PC-3 (cell line): ENCODE measurements around the gene TRIM71. TPM values are rescaled to one million over a fixed set of nuclear protein-coding genes. Genes with fewer than 3 reads are reported as not detected.
A peak's percentile ranks its signal among the peaks of the same experiment; 100 is the strongest.

Experiments
- ATAC-seq: fragments of 200-7000 bp; cut with Tn5 transposase; 2 replicates; pipeline ENCODE4 v1.9.1; 2020; ENCODE audit warnings: mild to moderate bottlenecking, moderate library complexity
- Bru-seq: library from RNA; stranded (reverse); fragments of 400-500 nt; gene quantifications from one replicate; lab custom pipeline; 2021; lab: Mats Ljungman, UMichigan
- BruChase-seq, 2 experiments: library from RNA; stranded (reverse); fragments of 400-500 nt; gene quantifications; one replicate each; lab custom pipeline; 2021; lab: Mats Ljungman, UMichigan
- BruUV-seq: library from RNA; stranded (reverse); fragments of 400-500 nt; replicated peaks from 2 replicates; lab custom pipeline; 2021; lab: Mats Ljungman, UMichigan
- CTCF ChIA-PET: fragments of 300-600 bp; sonication (Branson Sonifier 250); formaldehyde crosslinking; loops from one replicate; lab custom pipeline; 2022; ENCODE audit warnings: antibody characterized with exemption; lab: Charles Lee
- POLR2A ChIA-PET: fragments of 300-600 bp; sonication (Branson Sonifier 250); formaldehyde crosslinking; loops from one replicate; lab custom pipeline; 2022; ENCODE audit warnings: antibody characterized with exemption; ENCODE audit not compliant: unreplicated experiment; lab: Charles Lee
- DNase-seq: peaks from one replicate; pipeline ENCODE4 v3.0.0-alpha.2; 2015
- H2AFZ ChIP-seq: fragments of 300-600 bp; sonication (generic); 2 replicates; pipeline ENCODE4 v1.6.0; 2016; ENCODE audit warnings: antibody characterized with exemption, low read length
- H3F3A ChIP-seq: fragments of 300-600 bp; sonication (generic); one replicate; pipeline ENCODE4 v1.6.0; 2017; ENCODE audit warnings: antibody characterized with exemption, low read length, control low read depth, mild to moderate bottlenecking; ENCODE audit not compliant: unreplicated experiment
- H3K27ac ChIP-seq: fragments of 300-600 bp; sonication (generic); 2 replicates; pipeline ENCODE4 v1.5.1; 2016; ENCODE audit warnings: mild to moderate bottlenecking, low read length
- H3K27me3 ChIP-seq: fragments of 300-600 bp; sonication (generic); 2 replicates; pipeline ENCODE4 v1.6.1; 2016; ENCODE audit warnings: low read length, mixed read lengths
- H3K36me3 ChIP-seq: fragments of 300-600 bp; sonication (generic); 2 replicates; pipeline ENCODE4 v1.6.1; 2016; ENCODE audit warnings: low read depth, mixed run types, low read length, mixed read lengths
- H3K4me1 ChIP-seq: fragments of 300-600 bp; sonication (generic); 2 replicates; pipeline ENCODE4 v1.5.1; 2016; ENCODE audit warnings: low read length; ENCODE audit not compliant: insufficient read depth
- H3K4me2 ChIP-seq: fragments of 300-600 bp; sonication (generic); 2 replicates; pipeline ENCODE4 v1.6.0; 2016; ENCODE audit warnings: low read length
- H3K4me3 ChIP-seq: fragments of 300-600 bp; sonication (generic); 2 replicates; pipeline ENCODE4 v1.5.1; 2016; ENCODE audit warnings: mild to moderate bottlenecking, low read length, mixed read lengths
- H3K79me2 ChIP-seq: fragments of 300-600 bp; sonication (generic); 2 replicates; pipeline ENCODE4 v1.6.1; 2017; ENCODE audit warnings: low read length, mixed read lengths
- H3K9ac ChIP-seq: fragments of 300-600 bp; sonication (generic); 2 replicates; pipeline ENCODE4 v1.6.0; 2016; ENCODE audit warnings: mild to moderate bottlenecking, low read length
- H3K9me2 ChIP-seq: fragments of 300-600 bp; sonication (generic); replicated peaks from 2 replicates; pipeline ENCODE4 v1.6.1; 2016; ENCODE audit warnings: mixed run types, low read length, mixed read lengths
- H3K9me3 ChIP-seq: fragments of 300-600 bp; sonication (generic); 2 replicates; pipeline ENCODE4 v1.6.1; 2016; ENCODE audit warnings: low read length, mixed read lengths
- H4K20me1 ChIP-seq: fragments of 300-600 bp; sonication (generic); 2 replicates; pipeline ENCODE4 v1.6.1; 2016; ENCODE audit warnings: low read length, mixed read lengths
- EZH2 ChIP-seq: fragments of 300-600 bp; sonication (generic); IDR thresholded peaks from one replicate; pipeline ENCODE4 v1.6.1; 2017; ENCODE audit warnings: antibody characterized with exemption, mild to moderate bottlenecking, low read length; ENCODE audit not compliant: unreplicated experiment
- EZH2phosphoT487 ChIP-seq: fragments of 300-600 bp; sonication (generic); IDR thresholded peaks from 2 replicates; pipeline ENCODE4 v1.6.1; 2018; ENCODE audit warnings: mild to moderate bottlenecking, antibody characterized with exemption, low read length, borderline replicate concordance
- intact Hi-C: fragments of 100-400 bp; cut with micrococcal nuclease; formaldehyde crosslinking; loops from 2 replicates; pipeline ENCODE4 v1.9.0; 2023
- long read RNA-seq: library from polyadenylated mRNA; unstranded; transcript quantifications from one replicate; pipeline ENCODE4 v2.0.0, GENCODE V29; 2021; ENCODE audit not compliant: unreplicated experiment
- total RNA-seq: library from RNA; depleted of rRNA; stranded (reverse); fragments of >200 nt; gene quantifications from 2 replicates; pipeline ENCODE4 v1.2.3, GENCODE V29; 2014; rRNA removed
- TF ChIP-seq, protein P1 (sequence below): fragments of 300-600 bp; sonication (generic); conservative IDR thresholded peaks from 2 replicates; pipeline ENCODE4 v1.5.1; 2017; ENCODE audit warnings: antibody characterized with exemption, low read depth, mild to moderate bottlenecking, low read length

The TRIM71 gene
- total RNA-seq (0.11 and 0.17 TPM in 2 replicates), Bru-seq, nascent RNA (percentile 36 among the genes with signal in this experiment), BruChase-seq, experiment 1, labeled RNA remaining after a 6-hour chase (percentile 44 among the genes with signal in this experiment), BruChase-seq, experiment 2, labeled RNA remaining after a 2-hour chase (percentile 48 among the genes with signal in this experiment)
- long read RNA-seq, full-length matches to known transcripts = 1 of 1 reads
- long read RNA-seq, partial matches to known transcripts = 0 of 1 reads
- long read RNA-seq, other reads (novel, unspliced or antisense) = 0 of 1 reads

DNA sequence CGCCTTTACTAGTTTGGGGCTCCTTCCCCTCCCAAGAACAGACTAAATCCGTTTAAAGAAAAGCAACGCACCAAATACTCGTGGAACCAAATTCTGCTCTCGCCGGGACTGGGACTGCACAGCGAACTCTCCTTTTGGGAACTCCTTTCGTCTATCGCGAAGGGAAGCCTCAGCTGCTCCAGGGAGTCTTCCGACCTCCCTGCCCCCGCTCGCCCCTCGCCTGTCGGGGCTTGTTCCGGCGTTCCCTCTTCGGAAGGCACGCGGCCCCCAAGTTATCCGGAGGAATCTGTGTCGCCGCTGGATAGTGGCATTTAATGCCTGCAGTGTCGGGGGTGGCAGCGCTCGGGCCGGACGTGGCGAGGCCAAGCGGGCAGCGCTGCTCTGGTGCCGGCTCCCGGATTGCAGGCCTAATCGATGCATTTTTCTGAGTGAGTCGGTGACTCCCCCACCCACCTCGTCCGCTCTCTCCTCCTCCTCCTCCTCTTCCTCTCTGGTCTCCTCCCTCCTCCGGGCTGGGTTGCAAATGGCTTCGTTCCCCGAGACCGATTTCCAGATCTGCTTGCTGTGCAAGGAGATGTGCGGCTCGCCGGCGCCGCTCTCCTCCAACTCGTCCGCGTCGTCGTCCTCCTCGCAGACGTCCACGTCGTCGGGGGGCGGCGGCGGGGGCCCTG lies at the start of gene TRIM71:
Gene TRIM71 (plus strand): TSS at position 440 of the 671 bp plus-strand sequence. CDS start 84 bp downstream, at position 524.
- no TSS peak for BruUV-seq
- Histone ChIP-seq H2AFZ (peak within 1 kb of the TSS; percentile 76; the same call in 1 of the 2 replicates), H3K36me3 (no peaks in the 10 kb centered on the region), H4K20me1 (no peaks in the 10 kb centered on the region), H3K9ac (peak within 1 kb of the TSS; percentile 41), H3K4me3 (peak within 1 kb of the TSS; percentile 58), H3K27ac (no peak within 1 kb of the TSS), H3K4me2 (peak within 1 kb of the TSS; percentile 73), H3K4me1 (no peaks in the 10 kb centered on the region), H3K27me3 (no peaks in the 10 kb centered on the region), H3K9me2 (no peaks in the 10 kb centered on the region), H3K79me2 (no peaks in the 10 kb centered on the region), H3F3A (no peaks in the 10 kb centered on the region), H3K9me3 (no peaks in the 10 kb centered on the region)
- CTCF ChIA-PET = no interaction called here
- no peak for DNase-seq
- intact Hi-C loops = no loop called here
- TF ChIP-seq EZH2phosphoT487 (no peak), EZH2 (no peak)
- TF ChIP-seq, protein P1, sequence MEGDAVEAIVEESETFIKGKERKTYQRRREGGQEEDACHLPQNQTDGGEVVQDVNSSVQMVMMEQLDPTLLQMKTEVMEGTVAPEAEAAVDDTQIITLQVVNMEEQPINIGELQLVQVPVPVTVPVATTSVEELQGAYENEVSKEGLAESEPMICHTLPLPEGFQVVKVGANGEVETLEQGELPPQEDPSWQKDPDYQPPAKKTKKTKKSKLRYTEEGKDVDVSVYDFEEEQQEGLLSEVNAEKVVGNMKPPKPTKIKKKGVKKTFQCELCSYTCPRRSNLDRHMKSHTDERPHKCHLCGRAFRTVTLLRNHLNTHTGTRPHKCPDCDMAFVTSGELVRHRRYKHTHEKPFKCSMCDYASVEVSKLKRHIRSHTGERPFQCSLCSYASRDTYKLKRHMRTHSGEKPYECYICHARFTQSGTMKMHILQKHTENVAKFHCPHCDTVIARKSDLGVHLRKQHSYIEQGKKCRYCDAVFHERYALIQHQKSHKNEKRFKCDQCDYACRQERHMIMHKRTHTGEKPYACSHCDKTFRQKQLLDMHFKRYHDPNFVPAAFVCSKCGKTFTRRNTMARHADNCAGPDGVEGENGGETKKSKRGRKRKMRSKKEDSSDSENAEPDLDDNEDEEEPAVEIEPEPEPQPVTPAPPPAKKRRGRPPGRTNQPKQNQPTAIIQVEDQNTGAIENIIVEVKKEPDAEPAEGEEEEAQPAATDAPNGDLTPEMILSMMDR = no peak
- POLR2A ChIA-PET = no interaction called here
- no peak for ATAC-seq

DNA sequence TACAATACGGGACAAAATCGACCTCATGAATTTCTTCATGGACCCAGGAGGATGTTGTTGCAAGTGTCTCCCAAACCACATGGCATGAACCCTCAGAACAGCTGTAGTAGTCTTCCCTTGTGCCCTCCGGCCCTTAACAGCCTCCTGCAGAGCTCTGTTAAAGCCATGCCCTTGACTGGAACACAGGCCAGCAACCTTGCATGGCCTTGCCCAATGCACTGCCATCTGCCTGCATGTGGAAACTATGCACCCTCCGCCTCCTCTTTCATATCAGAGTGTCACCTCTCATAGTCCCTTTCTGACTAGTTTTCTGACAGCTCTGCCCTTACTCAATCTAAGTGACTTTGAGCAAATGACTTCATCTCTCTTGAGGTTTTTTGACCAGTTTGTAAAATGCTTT lies 39.4 kb upstream of the TRIM71 start:
- intact Hi-C loops = no loop called here
- H3K9ac ChIP-seq = no peak overlapping the region
- H3F3A ChIP-seq = no peaks in the 10 kb centered on the region
- ATAC-seq = no peak
- TF ChIP-seq, protein P1 = no peak
- TF ChIP-seq EZH2phosphoT487 (no peak), EZH2 (no peak)
- H3K4me3 ChIP-seq = no peak overlapping the region
- no peaks in the 10 kb centered on the region for H3K79me2 ChIP-seq
- no TSS peak for BruUV-seq
- peaks cover 6% of the 10 kb centered on the region; the same call in 1 of the 2 replicates for H3K36me3 ChIP-seq
- no peaks in the 10 kb centered on the region for H3K27me3 ChIP-seq
- H3K9me3 ChIP-seq = no peaks in the 10 kb centered on the region
- CTCF ChIA-PET = interaction anchor here (0.5 kb wide), 1 partner anchor 153 kb away, joined by 6 read pairs; no protein-coding TSS in a partner anchor
- H3K9me2 ChIP-seq = no peaks in the 10 kb centered on the region
- H3K4me1 ChIP-seq = peaks cover 5% of the 10 kb centered on the region
- H4K20me1 ChIP-seq = no peaks in the 10 kb centered on the region
- POLR2A ChIA-PET = no interaction called here
- no peak overlapping the region for H3K4me2 ChIP-seq
- DNase-seq = no peak
- H3K27ac ChIP-seq = no peak overlapping the region
- H2AFZ ChIP-seq = no peak overlapping the region
